ENCODE results near the gene AGBL3.
"Not testable (repeated sequence)": the region's sequence is repeated elsewhere in the genome, so short reads cannot be mapped to it uniquely, and the experiment has no call there.

Gene AGBL3

GRCh38 chr7:134962270-134962780 lies 24.0 kb upstream of the AGBL3 start:
- no peak for TF ChIP-seq CTCF (IDR thresholded peaks at IDR 0.05; ENCODE audit: low read depth, low read length, missing control alignments)
- DNase-seq (ENCODE audit: low read depth) = no peak
- H3K4me3 ChIP-seq (ENCODE audit: low read depth, low read length) = no peak overlapping the region

- no peak for DNase-seq (ENCODE audit: low read depth)
- no peak overlapping the region for H3K4me3 ChIP-seq (ENCODE audit: low read depth, low read length)
- no peak for TF ChIP-seq CTCF (IDR thresholded peaks at IDR 0.05; ENCODE audit: low read depth, low read length, missing control alignments)
Measured at GRCh38 chr7:134963036-134963435, 23.3 kb upstream of the AGBL3 start.

- TF ChIP-seq CTCF (IDR thresholded peaks at IDR 0.05; ENCODE audit: low read depth, low read length, missing control alignments) = no peak
- no peak for DNase-seq (ENCODE audit: low read depth)
- no peak overlapping the region for H3K4me3 ChIP-seq (ENCODE audit: low read depth, low read length)
Measured at GRCh38 chr7:134966691-134967090, 19.6 kb upstream of the AGBL3 start.

- TF ChIP-seq CTCF (IDR thresholded peaks at IDR 0.05; ENCODE audit: low read depth, low read length, missing control alignments) = no peak
- no peak for DNase-seq (ENCODE audit: low read depth)
- no peak overlapping the region for H3K4me3 ChIP-seq (ENCODE audit: low read depth, low read length)
Measured at GRCh38 chr7:134968110-134968509, 18.2 kb upstream of the AGBL3 start.

GRCh38 chr7:134981645-134982044 lies 4.7 kb upstream of the AGBL3 start:
- H3K4me3 ChIP-seq (ENCODE audit: low read depth, low read length); DNase-seq (ENCODE audit: low read depth): not testable (repeated sequence)

GRCh38 chr7:134985894-134986362 lies 380 bp upstream of the AGBL3 start:
- no peak for DNase-seq (ENCODE audit: low read depth)
- H3K4me3 ChIP-seq (ENCODE audit: low read depth, low read length) = peak overlapping the region; percentile 86
- peak; percentile 15 for TF ChIP-seq CTCF (IDR thresholded peaks at IDR 0.05; ENCODE audit: low read depth, low read length, missing control alignments)

- peak overlapping the region; percentile 29; the same call in 1 of the 2 replicates for H3K4me3 ChIP-seq (ENCODE audit: low read depth, low read length)
- DNase-seq (ENCODE audit: low read depth) = no peak
- TF ChIP-seq CTCF (IDR thresholded peaks at IDR 0.05; ENCODE audit: low read depth, low read length, missing control alignments) = no peak
Measured at GRCh38 chr7:134988161-134988560, 1.9 kb downstream of the AGBL3 start.

All from GM12864 (cell line).